Fibroblast of pulmonary artery (primary cell): ENCODE data around the gene F7.

ENCODE experiments used
- DNase-seq: peaks from one replicate; pipeline ENCODE4 v3.0.0-alpha.2; 2010; ENCODE audit warnings: low read depth
- H3K4me3 ChIP-seq: replicated peaks from 2 replicates; pipeline ENCODE4 v1.5.1; 2011; ENCODE audit warnings: low read depth, mild to moderate bottlenecking, control low read depth, low read length, moderate library complexity
- CTCF ChIP-seq: IDR thresholded peaks from 2 replicates; pipeline ENCODE4 v1.5.1; 2011; ENCODE audit warnings: mild to moderate bottlenecking, control low read depth, low read length, inconsistent platforms; ENCODE audit errors: missing control alignments

The F7 gene

GRCh38 chr13:113166681-113167080 lies 61.1 kb downstream of the F7 start:
- no peak overlapping the region for H3K4me3 ChIP-seq
- no peak for DNase-seq
- no peak for TF ChIP-seq CTCF

GRCh38 chr13:113167155-113167554 lies 61.6 kb downstream of the F7 start:
- DNase-seq, result no peak
- no peak for TF ChIP-seq CTCF
- H3K4me3 ChIP-seq, result no peak overlapping the region

- no peak for TF ChIP-seq CTCF
- H3K4me3 ChIP-seq, result no peak overlapping the region
- DNase-seq, result no peak
Measured at GRCh38 chr13:113167575-113167974, 62.0 kb downstream of the F7 start.

- no peak overlapping the region for H3K4me3 ChIP-seq
- DNase-seq, result no peak
- TF ChIP-seq CTCF, result no peak
Measured at GRCh38 chr13:113168211-113168610, 62.6 kb downstream of the F7 start.

GRCh38 chr13:113169277-113170272 lies 64.0 kb downstream of the F7 start:
- DNase-seq, result no peak
- no peak for TF ChIP-seq CTCF
- H3K4me3 ChIP-seq, result no peak overlapping the region
